Heart right ventricle (tissue), 16 donors: Measurements from ENCODE around the gene OR10G4. TPM values are rescaled to one million over a fixed set of nuclear protein-coding genes. Genes with fewer than 3 reads are reported as not detected.

Source experiments
- ATAC-seq, 8 donors: fragments of 200-7000 bp; cut with Tn5 transposase; one replicate each; pipeline ENCODE4 v1.9.1; 2020; ENCODE audit warnings: mild to moderate bottlenecking in 8 of 8, moderate library complexity in 8 of 8, moderate number of reproducible peaks in 1 of 8
- DNase-seq, 2 donors: peaks; one replicate each; pipeline ENCODE4 v3.0.0-alpha.2; 2020
- H3K27ac ChIP-seq, 10 donors: fragments of 200-600 bp; sonication (generic) in 2 of 10; one replicate each; pipeline versions ENCODE4 v1.5.0 to v1.8.0; 2020 to 2022; ENCODE audit warnings: mild to moderate bottlenecking in 3 of 10
- H3K27me3 ChIP-seq, 7 donors: fragments of 200-600 bp; one replicate each; pipeline ENCODE4 v1.8.0; 2021 to 2022; ENCODE audit warnings: mild to moderate bottlenecking in 2 of 7
- H3K36me3 ChIP-seq, 9 donors: fragments of 200-600 bp; sonication (generic) in 1 of 9; one replicate each; pipeline versions ENCODE4 v1.5.0 to v1.8.0; 2020 to 2022; ENCODE audit warnings: mild to moderate bottlenecking in 2 of 9
- H3K4me1 ChIP-seq, 9 donors: fragments of 200-600 bp; sonication (generic) in 1 of 9; one replicate each; pipeline versions ENCODE4 v1.5.0 to v1.8.0; 2020 to 2022; ENCODE audit warnings: mild to moderate bottlenecking in 4 of 9
- H3K4me3 ChIP-seq, 10 donors: fragments of 200-600 bp; sonication (generic) in 2 of 10; one replicate each; pipeline versions ENCODE4 v1.5.0 to v1.8.0; 2020 to 2022; ENCODE audit warnings: mild to moderate bottlenecking in 7 of 10, moderate library complexity in 2 of 10
- H3K9me3 ChIP-seq, 11 donors: fragments of 200-600 bp in 10 of 11; sonication (generic) in 2 of 11; one replicate each; pipeline versions ENCODE4 v1.5.0 to v1.8.0; 2013 to 2022; ENCODE audit warnings: mild to moderate bottlenecking in 2 of 11, control low read depth in 1 of 11, moderate library complexity in 1 of 11
- WGBS, 2 donors: extraction: QIAGEN DNeasy Blood & Tissue Kit; methylation state at CpG; one replicate each; pipeline ENCODE4 v1.1.7; 2013; ENCODE audit warnings: inconsistent platforms in 1 of 2; 5-methylcytosine and 5-hydroxymethylcytosine counted together
- intact Hi-C, 10 donors: fragments of 100-400 bp; cut with DNase I; formaldehyde crosslinking; loops; one replicate each; pipeline versions ENCODE4 v1.11.1 to v1.14.2; 2022
- polyA plus RNA-seq, 2 donors: library from polyadenylated mRNA; stranded (reverse); fragments of 200-250 nt; gene quantifications; one replicate each; pipeline ENCODE4 v1.2.3, GENCODE V29; 2013
- total RNA-seq, 10 donors: library from RNA; stranded (reverse); fragmentation: NEBNext Ultra II Directional in 3 of 10; extraction: Animal tissue kit (Norgen Biotek cat#: 25700) in 3 of 10; gene quantifications; one replicate each; pipeline versions ENCODE4 v1.2.1 to v1.2.4, GENCODE V29; 2021 to 2023
- TF ChIP-seq, protein P1 (sequence below), 9 donors: fragments of 200-600 bp; sonication (generic) in 2 of 9; IDR thresholded peaks; one replicate each; pipeline versions ENCODE4 v1.5.0 to v1.8.0; 2021 to 2022; ENCODE audit warnings: antibody characterized with exemption in 9 of 9, mild to moderate bottlenecking in 5 of 9, moderate library complexity in 1 of 9
- donor health status: Arrhythmogenic right ventricular cardiomyopathy.
- donor health status: ischemic (EF 13 %, LVEDD 7.1; RV severe dilation, severe dysfunction).
- donor health status: healthy with polysubstance abuse.
- donor health status: DM: no; HTN: yes; CAD: no.
- donor health status: DM: no; HTN: no; CAD: no.
- donor health status: ischemic (EF 25% LVEDD 6.9; RV normal size, moderate dysfunction).
- donor health status: ischemic (EF 25% LVEDD 5.7; RV mildly dilated, moderate dysfunction).
- donor health status: healthy.
- donor health status: DM: yes; HTN: yes; CAD: no.
- donor health status: Ischemic cardiomyopathy.
- donor health status: ischemic (EF 35%, LVEDD 5.7; RV mildly dilated, moderate dysfunction).
- donor health status: nonischemic (EF 11% LVEDD 7.7; RV severe dilation, severe dysfunction).
- donor health status: DM: yes; HTN: yes; CAD: no.
- donor health status: PGD.
- donor health status: ischemic (EF 29% LVEDD 5.4; RV normal size, mild dysfunction).
- donor health status: nonischemic (EF 23%, LVEDD 6.1; RV moderate dilation, normal function).

OR10G4 gene
- total and polyA plus RNA-seq, 12 donors, result not detected

- H3K4me1 ChIP-seq, result no peaks in the 10 kb centered on the region
These were observed 40.2 kb downstream of the OR10G4 start for GRCh38 chr11:124052966-124053365.

More at GRCh38 chr11:124052966-124053365, 40.2 kb downstream of the OR10G4 start:
- DNase-seq (no peak), ATAC-seq (no peak)
- H3K4me3 ChIP-seq, result no peak overlapping the region
- no peak overlapping the region for H3K27ac ChIP-seq
- H3K36me3 ChIP-seq, result no peaks in the 10 kb centered on the region
- intact Hi-C loops, result no loop called here
- 89 to 93% methylated on average over 3 of the region's 3 CpGs for WGBS, 2 donors
- peaks cover 0 to 2% (median 0%) of the 10 kb centered on the region in 7 donors for H3K27me3 ChIP-seq
- TF ChIP-seq, protein P1, sequence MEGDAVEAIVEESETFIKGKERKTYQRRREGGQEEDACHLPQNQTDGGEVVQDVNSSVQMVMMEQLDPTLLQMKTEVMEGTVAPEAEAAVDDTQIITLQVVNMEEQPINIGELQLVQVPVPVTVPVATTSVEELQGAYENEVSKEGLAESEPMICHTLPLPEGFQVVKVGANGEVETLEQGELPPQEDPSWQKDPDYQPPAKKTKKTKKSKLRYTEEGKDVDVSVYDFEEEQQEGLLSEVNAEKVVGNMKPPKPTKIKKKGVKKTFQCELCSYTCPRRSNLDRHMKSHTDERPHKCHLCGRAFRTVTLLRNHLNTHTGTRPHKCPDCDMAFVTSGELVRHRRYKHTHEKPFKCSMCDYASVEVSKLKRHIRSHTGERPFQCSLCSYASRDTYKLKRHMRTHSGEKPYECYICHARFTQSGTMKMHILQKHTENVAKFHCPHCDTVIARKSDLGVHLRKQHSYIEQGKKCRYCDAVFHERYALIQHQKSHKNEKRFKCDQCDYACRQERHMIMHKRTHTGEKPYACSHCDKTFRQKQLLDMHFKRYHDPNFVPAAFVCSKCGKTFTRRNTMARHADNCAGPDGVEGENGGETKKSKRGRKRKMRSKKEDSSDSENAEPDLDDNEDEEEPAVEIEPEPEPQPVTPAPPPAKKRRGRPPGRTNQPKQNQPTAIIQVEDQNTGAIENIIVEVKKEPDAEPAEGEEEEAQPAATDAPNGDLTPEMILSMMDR (IDR thresholded peaks at IDR 0.05), result no peak
- no peaks in the 10 kb centered on the region for H3K9me3 ChIP-seq

Other genes starting within 250 kb of the OR10G4 start
- gene OR6M1, start 206.6 kb upstream of the OR10G4 start, total RNA-seq, result not detected
- gene OR6M1, start 206.6 kb upstream of the OR10G4 start, polyA plus RNA-seq, result not detected
- not detected for gene TMEM225, start 127.3 kb upstream of the OR10G4 start, total RNA-seq
- not detected for gene TMEM225, start 127.3 kb upstream of the OR10G4 start, polyA plus RNA-seq
- gene OR8D4, start 110.8 kb upstream of the OR10G4 start, total RNA-seq, result not detected
- gene OR8D4, start 110.8 kb upstream of the OR10G4 start, polyA plus RNA-seq, result not detected
- gene OR4D5, start 73.4 kb upstream of the OR10G4 start, total RNA-seq, result not detected
- not detected for gene OR4D5, start 73.4 kb upstream of the OR10G4 start, polyA plus RNA-seq
- gene OR6T1, start 69.2 kb upstream of the OR10G4 start, total RNA-seq, result not detected
- not detected for gene OR6T1, start 69.2 kb upstream of the OR10G4 start, polyA plus RNA-seq
- gene OR10S1, start 35.2 kb upstream of the OR10G4 start, total RNA-seq, result not detected
- gene OR10S1, start 35.2 kb upstream of the OR10G4 start, polyA plus RNA-seq, result not detected
- not detected for gene OR10G6, start 17.8 kb upstream of the OR10G4 start, total RNA-seq
- not detected for gene OR10G6, start 17.8 kb upstream of the OR10G4 start, polyA plus RNA-seq
- not detected for gene OR10G9, start 10.0 kb downstream of the OR10G4 start, total RNA-seq
- gene OR10G9, start 10.0 kb downstream of the OR10G4 start, polyA plus RNA-seq, result not detected
- not detected for gene OR10G8, start 13.8 kb downstream of the OR10G4 start, total RNA-seq
- not detected for gene OR10G8, start 13.8 kb downstream of the OR10G4 start, polyA plus RNA-seq
- gene OR10G7, start 28.3 kb downstream of the OR10G4 start, total RNA-seq, result not detected
- gene OR10G7, start 28.3 kb downstream of the OR10G4 start, polyA plus RNA-seq, result not detected
- 1 to 10 TPM; 1.6 to 8.8 (median 3.6) TPM for gene VWA5A, start 102.5 kb downstream of the OR10G4 start, total RNA-seq
- 1 to 10 TPM; 1.2 to 1.6 TPM for gene VWA5A, start 102.5 kb downstream of the OR10G4 start, polyA plus RNA-seq
- not detected for gene OR10D3, start 170.3 kb downstream of the OR10G4 start, total RNA-seq
- gene OR10D3, start 170.3 kb downstream of the OR10G4 start, polyA plus RNA-seq, result not detected
- not detected for gene OR8G1, start 228.1 kb downstream of the OR10G4 start, total RNA-seq
- not detected for gene OR8G1, start 228.1 kb downstream of the OR10G4 start, polyA plus RNA-seq
- gene OR8G5, start 243.4 kb downstream of the OR10G4 start, total RNA-seq, result not detected
- gene OR8G5, start 243.4 kb downstream of the OR10G4 start, polyA plus RNA-seq, result not detected